GM21447 (cell line): ENCODE data around the gene ZFP69.
A peak's percentile ranks its signal among the peaks of the same experiment; 100 is the strongest.

Source experiments
- ATAC-seq: cut with Tn5 transposase; IDR thresholded peaks from one replicate; pipeline ENCODE4 v1.9.1; 2021; ENCODE audit not compliant: unreplicated experiment

Gene ZFP69

DNA sequence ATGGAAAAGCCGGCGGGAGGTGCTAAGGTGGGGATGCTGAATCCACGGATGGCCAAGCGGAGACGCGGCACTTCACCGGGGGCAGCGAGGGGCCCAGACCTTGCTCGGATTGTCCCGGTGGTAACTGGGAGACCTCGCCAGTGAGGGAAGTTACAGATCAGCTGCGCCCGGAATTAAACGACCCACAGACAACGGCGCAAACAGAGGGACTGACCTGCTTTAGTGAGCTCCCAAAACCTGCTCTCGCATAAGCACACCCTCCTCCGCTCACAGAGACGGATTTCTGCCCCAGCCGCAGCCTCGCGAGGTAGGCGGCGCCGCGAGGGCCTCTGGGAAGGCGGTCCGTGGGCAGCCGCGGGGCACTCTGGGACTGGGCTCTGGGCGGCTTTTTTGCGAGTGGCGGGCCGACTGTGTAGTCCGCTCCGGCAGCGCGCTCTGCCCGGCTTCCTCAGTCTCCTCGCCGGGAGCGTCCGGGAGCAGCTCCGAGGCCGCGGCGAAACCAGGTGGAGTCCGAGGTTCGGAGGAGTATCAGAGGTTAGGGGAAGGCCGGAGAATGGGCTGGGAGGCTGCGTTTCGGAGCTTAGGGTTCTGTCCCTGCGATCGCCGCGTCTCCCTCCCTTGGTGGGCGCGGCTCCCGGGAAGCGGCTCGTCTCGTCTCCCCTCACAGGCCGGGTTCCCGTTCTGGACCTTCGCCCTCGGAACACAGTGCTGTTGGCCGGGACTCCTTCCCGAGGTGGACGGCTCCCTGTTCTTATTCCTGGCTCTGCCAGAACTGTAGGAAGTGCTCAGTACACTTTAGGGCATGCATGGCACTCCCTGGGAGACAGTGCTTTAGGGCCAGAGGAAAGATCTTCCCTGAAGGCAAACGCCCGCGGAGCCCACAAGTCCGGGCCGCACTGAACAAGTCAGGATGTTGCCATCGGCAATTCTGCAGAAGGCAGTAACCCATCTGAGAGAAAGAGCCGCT lies 31.6 kb downstream of the ZFP69 start, which contains the start of gene EXO5:
TSS of gene EXO5 (plus strand) at position 393 of the 967 bp plus-strand sequence. CDS start 5,778 bp downstream, outside the sequence.
- ATAC-seq: peak; percentile 73

GRCh38 chr1:40519517-40519916 lies 42.4 kb downstream of the ZFP69 start:
- ATAC-seq: no peak

DNA sequence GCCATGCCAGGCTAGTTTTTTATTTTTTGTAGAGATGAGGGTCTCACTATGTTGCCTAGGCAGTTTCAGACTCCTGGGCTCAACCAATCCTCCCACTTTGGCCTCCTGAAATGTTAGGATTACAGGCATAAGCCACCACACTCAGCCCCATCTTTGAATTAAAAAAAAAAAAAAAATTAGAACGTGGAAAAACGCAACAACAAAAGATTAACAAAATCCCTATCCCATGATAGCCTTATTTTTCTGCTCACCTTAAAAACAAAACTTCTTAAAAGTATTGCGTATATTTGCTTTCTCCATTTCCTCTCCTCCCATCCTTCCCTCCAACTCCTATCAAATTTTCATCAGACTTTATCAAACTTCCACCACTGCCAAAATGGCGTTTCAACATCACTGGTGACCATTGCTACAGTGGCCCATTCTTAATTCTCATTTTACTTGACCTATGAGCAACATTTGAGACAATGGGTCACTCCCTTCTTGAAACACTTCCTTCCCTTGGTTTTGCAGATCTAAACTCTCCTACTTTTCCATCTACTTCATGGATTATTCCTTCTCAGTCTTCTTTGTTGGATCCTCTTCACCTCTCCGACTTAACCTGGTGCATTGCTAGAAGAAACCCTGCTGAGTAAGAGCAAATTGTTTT lies 53.8 kb downstream of the ZFP69 start:
- ATAC-seq: no peak

DNA sequence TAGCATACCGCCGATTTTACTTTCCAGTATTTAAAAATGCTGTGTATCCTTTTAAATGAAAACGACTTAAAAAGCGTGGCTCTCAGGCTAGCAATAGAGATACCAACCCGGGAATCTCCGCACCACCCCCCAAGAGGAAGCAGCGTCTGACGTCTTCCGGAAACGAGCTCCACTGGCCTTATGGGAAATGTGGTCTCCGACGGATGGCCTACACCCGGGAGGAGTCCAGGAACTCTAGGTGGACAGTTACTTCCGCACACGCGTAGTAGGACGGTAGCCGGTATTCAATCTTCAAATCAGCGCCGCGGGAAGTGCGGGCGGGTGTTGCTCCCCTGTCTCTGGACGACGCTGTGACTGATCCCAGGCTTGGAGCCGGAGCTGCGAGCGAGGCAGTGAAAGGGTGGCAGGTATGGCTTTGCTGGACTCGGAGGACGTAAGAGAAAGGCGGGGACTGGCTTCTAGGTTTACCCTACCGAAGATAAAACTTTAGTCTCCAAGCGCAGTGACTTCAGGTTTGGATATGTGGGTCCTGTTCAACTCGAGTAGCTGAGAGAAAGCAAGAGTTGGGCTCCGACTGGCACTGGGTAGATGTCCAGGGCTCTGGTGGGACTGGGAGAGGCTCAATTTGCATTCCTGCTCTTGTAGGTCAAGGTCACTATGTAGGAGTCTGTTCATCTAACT lies 54.4 kb downstream of the ZFP69 start, which contains the start of gene ZNF684:
TSS of gene ZNF684 (plus strand) at position 257 of the 681 bp plus-strand sequence. CDS start 1,530 bp downstream, outside the sequence.
- peak; percentile 95 for ATAC-seq

GRCh38 chr1:40532062-40532389 lies 54.9 kb downstream of the ZFP69 start:
- no peak for ATAC-seq

DNA sequence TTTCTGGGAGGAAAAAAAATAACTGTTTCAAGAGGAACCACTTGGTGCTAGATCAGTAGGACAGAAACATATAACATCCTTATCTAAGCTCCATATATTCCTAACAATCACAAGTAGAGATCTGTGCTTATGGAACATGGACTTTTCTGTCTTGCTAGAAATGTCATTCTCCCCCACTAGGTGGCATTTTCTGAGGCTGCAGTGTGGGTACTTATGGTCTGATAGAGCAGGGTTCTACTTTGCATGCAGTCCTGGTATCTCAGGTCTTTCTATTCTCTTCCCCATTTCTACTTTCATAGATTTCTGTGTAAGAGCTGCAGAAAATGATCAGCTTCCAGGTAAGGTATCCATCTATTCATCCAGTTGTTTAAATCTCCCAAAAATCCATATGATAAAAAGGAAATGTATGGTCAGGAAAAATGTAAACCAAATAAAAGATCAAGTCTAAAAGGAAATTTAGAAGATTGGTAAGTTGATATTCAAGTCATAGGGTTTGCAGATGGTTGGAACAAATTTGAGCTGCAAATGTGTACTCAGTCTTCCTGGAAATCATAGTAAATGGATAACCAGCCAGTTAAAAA lies 55.8 kb downstream of the ZFP69 start:
- ATAC-seq: no peak

DNA sequence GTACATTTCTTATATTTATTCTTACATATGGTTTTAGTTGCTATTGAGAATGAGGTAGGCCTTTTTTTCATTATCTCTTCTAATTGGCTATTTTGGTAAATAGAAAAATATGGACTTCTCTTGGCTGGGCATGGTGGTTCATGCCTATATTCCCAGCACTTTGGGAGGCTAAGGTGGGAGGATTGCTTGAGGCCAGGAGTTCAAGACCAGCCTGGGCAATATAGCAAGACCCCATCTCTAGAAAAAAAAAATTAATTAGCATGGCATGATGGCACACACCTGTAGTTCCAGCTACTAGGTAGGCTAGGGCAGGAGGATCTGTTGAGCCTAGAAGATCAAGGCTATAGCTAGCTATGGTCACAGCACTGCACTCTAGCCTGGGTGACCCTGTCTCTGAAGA lies 57.5 kb downstream of the ZFP69 start:
- ATAC-seq: no peak

GRCh38 chr1:40535732-40536131 lies 58.6 kb downstream of the ZFP69 start:
- ATAC-seq: no peak

DNA sequence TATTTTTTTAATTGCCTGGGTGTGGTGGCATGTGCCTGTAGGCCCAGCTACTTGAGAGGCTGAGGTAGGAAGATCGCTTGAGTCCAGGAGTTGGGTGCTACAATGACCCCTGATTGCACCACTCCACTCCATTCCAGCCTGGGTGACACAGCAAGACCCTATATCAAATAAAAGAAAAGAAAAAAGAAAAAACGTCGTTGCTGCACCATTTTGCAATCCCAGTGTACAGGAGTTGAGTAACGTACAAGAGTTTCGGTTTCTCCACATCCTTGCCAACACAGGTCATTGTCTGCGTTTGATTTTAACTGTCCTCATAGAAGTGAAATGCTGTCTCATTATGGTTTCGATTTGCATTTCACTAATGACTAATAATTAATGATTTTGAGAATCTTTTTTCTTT lies 62.2 kb downstream of the ZFP69 start:
- ATAC-seq: no peak
